Gastrocnemius medialis (tissue), 4 donors: ENCODE results near the gene KCNG4.

Experiments
- POLR2A ChIP-seq, 2 donors: fragments of 450-650 bp; IDR thresholded peaks; one replicate each; pipeline ENCODE4 v1.6.1; 2017; ENCODE audit warnings: antibody characterized with exemption in 2 of 2, mild to moderate bottlenecking in 2 of 2, moderate library complexity in 2 of 2
- TF ChIP-seq, protein P1 (sequence below), 5 experiments: fragments of 450-650 bp in 3 of 5; fragments of 200-600 bp in 2 of 5; sonication (generic) in 2 of 5; IDR thresholded peaks in 4 of 5; conservative IDR thresholded peaks in 1 of 5; 1 replicate in 4 of 5; 2 replicates in 1 of 5; pipeline ENCODE4 v1.5.1; 2016 to 2019; ENCODE audit warnings: antibody characterized with exemption in 5 of 5, mild to moderate bottlenecking in 3 of 5, moderate library complexity in 3 of 5

DNA sequence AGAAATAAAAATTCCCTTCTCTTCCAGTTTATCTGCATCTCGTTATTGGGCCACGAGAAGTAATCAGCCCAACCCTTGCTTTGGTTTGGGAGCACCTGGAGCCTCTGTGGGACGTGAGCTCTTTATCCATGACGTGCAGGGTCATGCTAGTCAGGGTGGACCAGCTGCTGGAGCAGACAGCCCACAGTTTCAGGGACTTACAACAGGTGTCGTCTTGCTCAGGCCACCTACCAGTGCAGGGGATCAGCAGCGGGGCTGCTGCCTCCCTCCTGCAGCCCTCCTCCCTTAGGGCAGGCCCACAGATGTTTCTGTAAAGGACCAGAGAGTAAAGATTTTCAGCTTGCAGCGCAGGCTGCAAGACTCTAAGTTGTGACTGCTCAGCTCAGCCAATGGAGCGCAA lies 31.9 kb downstream of the KCNG4 start:
- TF ChIP-seq, protein P1, sequence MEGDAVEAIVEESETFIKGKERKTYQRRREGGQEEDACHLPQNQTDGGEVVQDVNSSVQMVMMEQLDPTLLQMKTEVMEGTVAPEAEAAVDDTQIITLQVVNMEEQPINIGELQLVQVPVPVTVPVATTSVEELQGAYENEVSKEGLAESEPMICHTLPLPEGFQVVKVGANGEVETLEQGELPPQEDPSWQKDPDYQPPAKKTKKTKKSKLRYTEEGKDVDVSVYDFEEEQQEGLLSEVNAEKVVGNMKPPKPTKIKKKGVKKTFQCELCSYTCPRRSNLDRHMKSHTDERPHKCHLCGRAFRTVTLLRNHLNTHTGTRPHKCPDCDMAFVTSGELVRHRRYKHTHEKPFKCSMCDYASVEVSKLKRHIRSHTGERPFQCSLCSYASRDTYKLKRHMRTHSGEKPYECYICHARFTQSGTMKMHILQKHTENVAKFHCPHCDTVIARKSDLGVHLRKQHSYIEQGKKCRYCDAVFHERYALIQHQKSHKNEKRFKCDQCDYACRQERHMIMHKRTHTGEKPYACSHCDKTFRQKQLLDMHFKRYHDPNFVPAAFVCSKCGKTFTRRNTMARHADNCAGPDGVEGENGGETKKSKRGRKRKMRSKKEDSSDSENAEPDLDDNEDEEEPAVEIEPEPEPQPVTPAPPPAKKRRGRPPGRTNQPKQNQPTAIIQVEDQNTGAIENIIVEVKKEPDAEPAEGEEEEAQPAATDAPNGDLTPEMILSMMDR (IDR thresholded peaks at IDR 0.05 in 4 of 5, conservative IDR thresholded peaks at IDR 0.05 in 1 of 5): no peak
- no peak for TF ChIP-seq POLR2A (IDR thresholded peaks at IDR 0.05)
